ENCODE measurements around the gene JARID2. TPM values are rescaled to one million over a fixed set of nuclear protein-coding genes. Genes with fewer than 3 reads are reported as not detected.
"Not testable (repeated sequence)": the region's sequence is repeated elsewhere in the genome, so short reads cannot be mapped to it uniquely, and the experiment has no call there.

JARID2 gene
- total and polyA plus RNA-seq, 7 experiments from 2014 or later: 6.9 to 39.6 (median 24.1) TPM

DNA sequence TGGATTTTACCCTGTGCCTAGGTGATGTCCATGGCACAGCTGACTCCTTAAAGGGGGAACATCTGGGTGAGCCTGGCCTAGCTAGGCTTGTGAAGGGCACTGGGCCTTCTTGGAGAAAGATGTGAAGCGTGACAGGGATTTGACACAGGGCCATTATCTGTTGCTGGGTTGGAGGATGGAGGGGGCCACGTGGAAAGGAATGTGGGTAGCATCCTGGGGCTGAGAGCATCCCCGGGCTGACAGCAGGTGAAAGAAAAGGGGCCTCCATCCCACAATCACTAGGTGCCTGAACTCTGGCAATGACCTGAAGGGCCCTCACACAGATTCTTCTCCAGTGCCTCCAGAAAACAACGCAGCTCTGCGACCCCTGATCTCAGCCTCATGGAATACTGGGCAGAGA is 292.2 kb downstream of the JARID2 start:
- Histone ChIP-seq H3K4me1 (ENCODE audit: control insufficient read depth in 2 of 2, insufficient read depth in 2 of 2, low read length in 2 of 2) (no peaks in the 10 kb centered on the region), H3K27ac (ENCODE audit: low read depth, low read length) (no peak overlapping the region), H3K4me3 (ENCODE audit: low read length) (no peak overlapping the region), H3K36me3 (ENCODE audit: control insufficient read depth in 2 of 3, insufficient read depth in 3 of 3, low read length in 3 of 3) (peaks cover 0 to 5% (median 0%) of the 10 kb centered on the region in 3 experiments), H3K27me3 (ENCODE audit: control insufficient read depth in 2 of 2, insufficient read depth in 2 of 2, low read length in 2 of 2) (no peaks in the 10 kb centered on the region), H3K9me3 (ENCODE audit: control insufficient read depth in 2 of 3, low read length in 3 of 3) (no peaks in the 10 kb centered on the region)
- Mint-ChIP-seq H3K27ac (peak overlapping the region in 2 of 9 donors; percentile 50 to 52), H3K4me3 (no peak overlapping the region), H3K9me3 (peaks cover 0 to 4% (median 0%) of the 10 kb centered on the region in 11 donors), H3K27me3 (no peaks in the 10 kb centered on the region), H3K36me3 (peaks cover 5 to 22% (median 8%) of the 10 kb centered on the region in 5 donors), H3K4me1 (peaks cover 4 to 31% (median 15%) of the 10 kb centered on the region in 7 donors)
- DNase-seq: no peak
- ChIA-PET POLR2A (no interaction called here), CTCF (no interaction called here)
- no peak for ATAC-seq
- intact Hi-C loops (cut with micrococcal nuclease): no loop called here

GRCh38 chr6:15538766-15539495 is 293.1 kb downstream of the JARID2 start:
- Mint-ChIP-seq H3K27me3 (no peaks in the 10 kb centered on the region), H3K4me1 (peaks cover 4 to 30% (median 15%) of the 10 kb centered on the region in 7 donors), H3K27ac (peak overlapping the region in 2 of 9 donors; percentile 32 to 58), H3K36me3 (peaks cover under 1 to 21% (median 14%) of the 10 kb centered on the region in 5 donors), H3K4me3 (no peak overlapping the region), H3K9me3 (peaks cover 0 to 4% (median 0%) of the 10 kb centered on the region in 11 donors)
- no peaks in the 10 kb centered on the region for H3K36me3 ChIP-seq (ENCODE audit: control insufficient read depth in 2 of 3, insufficient read depth in 3 of 3, low read length in 3 of 3)
- no peak for DNase-seq
- no peaks in the 10 kb centered on the region for H3K4me1 ChIP-seq (ENCODE audit: control insufficient read depth in 2 of 2, insufficient read depth in 2 of 2, low read length in 2 of 2)
- H3K4me3 ChIP-seq (ENCODE audit: low read length): no peak overlapping the region
- ChIA-PET POLR2A (no interaction called here), CTCF (no interaction called here)
- no peaks in the 10 kb centered on the region for H3K27me3 ChIP-seq (ENCODE audit: control insufficient read depth in 2 of 2, insufficient read depth in 2 of 2, low read length in 2 of 2)
- ATAC-seq: no peak
- intact Hi-C loops (cut with micrococcal nuclease): no loop called here
- no peak overlapping the region for H3K27ac ChIP-seq (ENCODE audit: low read depth, low read length)
- no peaks in the 10 kb centered on the region for H3K9me3 ChIP-seq (ENCODE audit: control insufficient read depth in 2 of 3, low read length in 3 of 3)

DNA sequence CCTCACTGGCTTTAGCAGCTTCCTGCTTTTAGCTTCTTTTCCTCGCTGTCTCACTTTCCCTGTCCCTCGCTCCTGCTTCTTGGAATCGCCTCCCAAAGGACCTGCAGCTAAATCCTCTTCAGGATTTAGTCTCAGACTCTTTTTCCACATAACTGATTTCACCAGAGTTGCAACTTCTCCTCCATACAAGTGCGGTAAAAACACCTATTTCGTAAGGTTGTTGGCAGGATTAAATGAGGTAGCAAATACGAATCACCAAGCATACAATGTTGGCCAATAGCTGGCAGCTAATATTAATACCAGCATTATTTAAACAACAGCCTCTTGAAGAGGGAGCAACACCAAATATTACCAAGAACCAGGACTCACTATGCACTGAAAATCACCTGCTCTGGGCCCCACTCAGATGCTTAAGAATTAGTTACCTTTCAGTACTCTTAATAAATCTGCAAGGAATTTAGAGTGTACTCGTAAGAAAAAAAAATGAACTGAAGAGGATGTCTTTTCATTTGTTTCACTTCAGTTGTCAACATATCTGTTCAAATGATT is 293.9 kb downstream of the JARID2 start:
- ATAC-seq: no peak
- H3K36me3 Mint-ChIP-seq: peaks cover 0 to 26% (median 17%) of the 10 kb centered on the region in 5 donors

GRCh38 chr6:15543332-15543917 is 297.6 kb downstream of the JARID2 start:
- intact Hi-C loops (cut with micrococcal nuclease); H3K4me3 ChIP-seq (ENCODE audit: low read length); H3K36me3 ChIP-seq (ENCODE audit: control insufficient read depth in 2 of 3, insufficient read depth in 3 of 3, low read length in 3 of 3); H3K27me3 Mint-ChIP-seq; H3K4me1 ChIP-seq (ENCODE audit: control insufficient read depth in 2 of 2, insufficient read depth in 2 of 2, low read length in 2 of 2); H3K27me3 ChIP-seq (ENCODE audit: control insufficient read depth in 2 of 2, insufficient read depth in 2 of 2, low read length in 2 of 2); DNase-seq; H3K27ac ChIP-seq (ENCODE audit: low read depth, low read length); POLR2A ChIA-PET; CTCF ChIA-PET; H3K9me3 ChIP-seq (ENCODE audit: control insufficient read depth in 2 of 3, low read length in 3 of 3); H3K4me3 Mint-ChIP-seq; ATAC-seq: not testable (repeated sequence)
- peak overlapping the region in 1 of 9 donors; percentile 42 for H3K27ac Mint-ChIP-seq
- peaks cover 0 to 31% (median 15%) of the 10 kb centered on the region in 5 donors for H3K36me3 Mint-ChIP-seq
- H3K9me3 Mint-ChIP-seq: peaks cover 0 to 13% (median 0%) of the 10 kb centered on the region in 11 donors
- H3K4me1 Mint-ChIP-seq: peaks cover 0 to 31% (median 15%) of the 10 kb centered on the region in 7 donors

More for the DNA sequence above, 293.9 kb downstream of the JARID2 start:
- Mint-ChIP-seq H3K27ac (peak overlapping the region in 1 of 9 donors; percentile 58), H3K4me1 (peaks cover 4 to 29% (median 15%) of the 10 kb centered on the region in 7 donors), H3K9me3 (peaks cover 0 to 9% (median 4%) of the 10 kb centered on the region in 11 donors), H3K27me3 (no peaks in the 10 kb centered on the region), H3K4me3 (no peak overlapping the region)
- H3K4me1 ChIP-seq (ENCODE audit: control insufficient read depth in 2 of 2, insufficient read depth in 2 of 2, low read length in 2 of 2): no peaks in the 10 kb centered on the region
- no peak overlapping the region for H3K4me3 ChIP-seq (ENCODE audit: low read length)
- no peak for DNase-seq
- no peaks in the 10 kb centered on the region for H3K9me3 ChIP-seq (ENCODE audit: control insufficient read depth in 2 of 3, low read length in 3 of 3)
- intact Hi-C loops (cut with micrococcal nuclease): no loop called here
- POLR2A ChIA-PET: no interaction called here
- H3K27ac ChIP-seq (ENCODE audit: low read depth, low read length): no peak overlapping the region
- H3K27me3 ChIP-seq (ENCODE audit: control insufficient read depth in 2 of 2, insufficient read depth in 2 of 2, low read length in 2 of 2): no peaks in the 10 kb centered on the region
- CTCF ChIA-PET: no interaction called here
- no peaks in the 10 kb centered on the region for H3K36me3 ChIP-seq (ENCODE audit: control insufficient read depth in 2 of 3, insufficient read depth in 3 of 3, low read length in 3 of 3)

GRCh38 chr6:15544321-15544900 is 298.5 kb downstream of the JARID2 start:
- Mint-ChIP-seq H3K36me3 (peaks cover 0 to 31% (median 14%) of the 10 kb centered on the region in 5 donors), H3K4me1 (peaks cover 0 to 33% (median 12%) of the 10 kb centered on the region in 7 donors), H3K9me3 (peaks cover 0 to 13% (median 0%) of the 10 kb centered on the region in 11 donors), H3K27me3 (no peaks in the 10 kb centered on the region), H3K4me3 (no peak overlapping the region), H3K27ac (no peak overlapping the region)
- ChIA-PET CTCF (no interaction called here), POLR2A (no interaction called here)
- no peak for DNase-seq
- no peaks in the 10 kb centered on the region for H3K36me3 ChIP-seq (ENCODE audit: control insufficient read depth in 2 of 3, insufficient read depth in 3 of 3, low read length in 3 of 3)
- no peaks in the 10 kb centered on the region for H3K4me1 ChIP-seq (ENCODE audit: control insufficient read depth in 2 of 2, insufficient read depth in 2 of 2, low read length in 2 of 2)
- H3K27ac ChIP-seq (ENCODE audit: low read depth, low read length): no peak overlapping the region
- intact Hi-C loops (cut with micrococcal nuclease): no loop called here
- ATAC-seq: no peak
- H3K27me3 ChIP-seq (ENCODE audit: control insufficient read depth in 2 of 2, insufficient read depth in 2 of 2, low read length in 2 of 2): no peaks in the 10 kb centered on the region
- no peak overlapping the region for H3K4me3 ChIP-seq (ENCODE audit: low read length)
- no peaks in the 10 kb centered on the region for H3K9me3 ChIP-seq (ENCODE audit: control insufficient read depth in 2 of 3, low read length in 3 of 3)

DNA sequence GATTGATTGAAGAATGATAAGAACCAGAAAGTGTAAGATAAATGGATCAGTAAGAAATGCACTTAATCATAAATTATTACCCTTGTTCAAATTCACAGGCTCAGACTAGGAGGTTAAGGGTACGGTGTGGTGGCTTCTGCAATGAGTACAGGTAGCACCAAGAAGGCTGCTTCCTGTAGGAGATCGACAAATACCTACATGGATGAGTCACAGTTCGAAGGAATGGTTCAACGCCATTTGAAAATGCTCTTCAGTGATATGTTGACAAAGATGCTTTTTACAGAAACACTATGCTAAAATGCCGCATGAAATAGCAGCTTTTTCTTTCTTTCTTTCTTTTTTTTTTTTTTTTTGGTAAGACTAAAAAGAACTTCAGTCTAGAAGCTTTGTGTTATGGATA is 300.7 kb downstream of the JARID2 start:
- ChIA-PET POLR2A (no interaction called here), CTCF (no interaction called here)
- Mint-ChIP-seq H3K4me3 (no peak overlapping the region), H3K27me3 (no peaks in the 10 kb centered on the region), H3K36me3 (peaks cover 0 to 27% (median 11%) of the 10 kb centered on the region in 5 donors), H3K9me3 (peaks cover 0 to 13% (median 0%) of the 10 kb centered on the region in 11 donors), H3K4me1 (peaks cover 2 to 26% (median 10%) of the 10 kb centered on the region in 7 donors), H3K27ac (no peak overlapping the region)
- intact Hi-C loops (cut with micrococcal nuclease): no loop called here
- H3K27ac ChIP-seq (ENCODE audit: low read depth, low read length): no peak overlapping the region
- H3K4me3 ChIP-seq (ENCODE audit: low read length): no peak overlapping the region
- no peaks in the 10 kb centered on the region for H3K36me3 ChIP-seq (ENCODE audit: control insufficient read depth in 2 of 3, insufficient read depth in 3 of 3, low read length in 3 of 3)
- H3K4me1 ChIP-seq (ENCODE audit: control insufficient read depth in 2 of 2, insufficient read depth in 2 of 2, low read length in 2 of 2): no peaks in the 10 kb centered on the region
- H3K27me3 ChIP-seq (ENCODE audit: control insufficient read depth in 2 of 2, insufficient read depth in 2 of 2, low read length in 2 of 2): no peaks in the 10 kb centered on the region
- DNase-seq (no peak), ATAC-seq (no peak)
- H3K9me3 ChIP-seq (ENCODE audit: control insufficient read depth in 2 of 3, low read length in 3 of 3): no peaks in the 10 kb centered on the region
